ENCODE results near the gene HSD3B7. TPM values are rescaled to one million over a fixed set of nuclear protein-coding genes. Genes with fewer than 3 reads are reported as not detected.

Gene HSD3B7
- total RNA-seq, 2 experiments from 2014 or later: 1.6 to 2.2 TPM

DNA sequence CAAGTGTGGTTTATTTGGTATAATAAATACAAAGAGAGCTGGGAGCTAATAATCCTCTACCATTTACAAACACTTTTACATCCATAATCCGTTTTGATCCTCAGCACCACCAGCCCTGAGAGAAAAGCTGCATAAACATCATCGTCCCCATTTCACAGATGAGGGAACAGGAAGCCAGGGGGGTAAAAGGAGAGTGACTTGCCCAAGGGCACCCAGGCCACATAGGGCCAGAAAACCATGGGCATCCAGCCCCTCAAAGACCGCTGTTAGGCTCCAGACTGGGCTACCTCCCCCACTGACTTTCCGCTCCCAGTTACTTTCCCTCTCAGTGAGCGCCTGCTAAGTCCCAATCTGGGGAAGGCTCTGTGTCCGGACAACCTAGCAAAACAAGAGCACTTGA is 18.7 kb downstream of the HSD3B7 start:
- ATAC-seq: no peak
- Mint-ChIP-seq H3K4me3 (no peak overlapping the region), H3K9me3 (ENCODE audit: low read depth) (no peaks in the 10 kb centered on the region), H3K27me3 (no peaks in the 10 kb centered on the region), H3K4me1 (no peaks in the 10 kb centered on the region), H3K27ac (no peak overlapping the region), H3K36me3 (ENCODE audit: low read depth) (no peaks in the 10 kb centered on the region)
- ChIA-PET CTCF (no interaction called here), POLR2A (no interaction called here)
- intact Hi-C loops (cut with DNase I, micrococcal nuclease): no loop called here
- no peak for DNase-seq

DNA sequence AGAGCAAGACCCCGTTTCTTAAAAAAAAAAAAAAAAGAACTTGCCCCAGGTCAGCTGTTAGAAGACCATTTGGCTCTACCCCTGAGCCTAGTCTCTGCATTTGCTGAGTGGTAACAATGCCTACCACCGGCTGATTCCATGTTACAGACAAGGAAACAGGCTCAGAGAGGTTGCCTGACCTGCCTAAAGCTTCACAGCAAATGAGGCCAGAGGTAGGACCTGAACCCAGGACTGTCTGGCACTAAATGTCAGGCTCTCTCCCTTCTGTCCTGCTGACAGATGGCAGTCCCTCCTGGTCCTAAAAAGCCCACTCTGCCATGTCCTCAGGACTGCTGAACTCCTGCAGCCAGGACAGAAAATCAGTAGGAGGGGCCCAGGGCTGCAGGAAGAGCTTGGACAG is 19.7 kb downstream of the HSD3B7 start:
- intact Hi-C loops (cut with DNase I, micrococcal nuclease): no loop called here

DNA sequence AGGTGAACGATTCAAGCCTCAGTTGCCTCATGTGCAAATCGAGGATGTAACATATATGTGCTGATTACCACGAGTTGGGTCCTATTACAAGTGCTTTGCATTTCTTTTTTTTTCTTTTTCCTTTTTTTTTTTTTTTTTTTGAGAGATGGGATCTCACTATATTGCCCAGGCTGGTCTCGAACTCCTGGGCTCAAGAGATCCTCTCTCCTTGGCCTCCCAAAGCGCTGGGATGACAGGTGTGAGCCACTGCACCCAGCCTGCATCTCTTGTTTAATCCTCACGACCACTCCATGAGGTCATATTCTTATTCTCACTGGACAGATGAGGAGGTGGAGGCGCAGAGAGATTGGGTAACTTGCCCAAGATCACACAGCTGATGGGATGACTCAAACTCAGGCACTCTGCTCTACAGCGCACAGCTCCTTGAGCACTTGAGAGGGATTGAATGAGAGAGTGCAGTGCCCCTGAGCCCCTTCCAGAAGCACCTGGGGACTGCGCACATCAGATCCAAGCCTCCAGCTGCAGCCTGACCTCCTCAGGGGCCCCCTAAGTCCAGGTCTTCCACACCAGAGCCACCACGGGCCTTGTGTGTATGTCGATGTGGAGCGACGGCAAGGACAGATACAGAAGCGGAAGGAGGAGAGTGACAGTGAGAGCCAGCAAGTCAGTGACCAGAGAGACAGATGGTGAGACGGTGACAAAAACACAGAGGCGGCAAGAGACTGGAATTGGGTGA is 20.5 kb downstream of the HSD3B7 start:
- H3K27ac Mint-ChIP-seq: no peak overlapping the region
- no peaks in the 10 kb centered on the region for H3K36me3 Mint-ChIP-seq (ENCODE audit: low read depth)
- H3K27me3 Mint-ChIP-seq: no peaks in the 10 kb centered on the region
- ChIA-PET POLR2A (no interaction called here), CTCF (interaction anchor here (0.7 kb wide), 1 partner anchor 28 kb away, joined by 3 read pairs; the partner anchor contains the start of gene STX4)
- ATAC-seq: peak; percentile 34
- no peak for DNase-seq
- H3K4me1 Mint-ChIP-seq: peaks cover 6% of the 10 kb centered on the region
- H3K9me3 Mint-ChIP-seq (ENCODE audit: low read depth): no peaks in the 10 kb centered on the region
- H3K4me3 Mint-ChIP-seq: no peak overlapping the region
- intact Hi-C loops (cut with DNase I, micrococcal nuclease): no loop called here

More for the DNA sequence above, 19.7 kb downstream of the HSD3B7 start:
- no peaks in the 10 kb centered on the region for H3K27me3 Mint-ChIP-seq
- no peaks in the 10 kb centered on the region for H3K36me3 Mint-ChIP-seq (ENCODE audit: low read depth)
- ChIA-PET POLR2A (no interaction called here), CTCF (no interaction called here)
- H3K9me3 Mint-ChIP-seq (ENCODE audit: low read depth): no peaks in the 10 kb centered on the region
- H3K27ac Mint-ChIP-seq: no peak overlapping the region
- H3K4me1 Mint-ChIP-seq: peaks cover 1% of the 10 kb centered on the region
- no peak for DNase-seq
- no peak overlapping the region for H3K4me3 Mint-ChIP-seq
- no peak for ATAC-seq

DNA sequence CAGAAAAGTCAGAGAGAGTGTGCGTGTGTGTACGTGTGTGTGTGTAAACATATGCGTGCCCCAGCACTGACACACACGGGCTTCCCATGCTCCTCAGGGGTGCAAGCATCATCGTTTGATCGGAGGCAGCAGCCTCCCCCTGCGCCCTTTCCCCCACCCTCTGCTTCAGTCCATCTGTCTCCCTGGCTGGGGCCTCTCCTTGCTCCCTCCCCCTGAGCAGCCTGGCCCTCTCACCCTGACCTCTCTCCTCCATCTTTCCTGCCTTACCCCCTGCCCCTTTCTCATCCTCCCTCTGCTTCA is 21.0 kb downstream of the HSD3B7 start:
- Mint-ChIP-seq H3K4me3 (no peak overlapping the region), H3K36me3 (ENCODE audit: low read depth) (no peaks in the 10 kb centered on the region), H3K4me1 (peaks cover 9% of the 10 kb centered on the region), H3K27ac (no peak overlapping the region), H3K9me3 (ENCODE audit: low read depth) (no peaks in the 10 kb centered on the region), H3K27me3 (no peaks in the 10 kb centered on the region)
- ATAC-seq (no peak), DNase-seq (no peak)
- intact Hi-C loops (cut with DNase I, micrococcal nuclease): no loop called here
- ChIA-PET CTCF (interaction anchor here (0.7 to 1.0 kb wide), 2 partner anchors 21 to 28 kb away, joined by 3 to 4 read pairs; partner anchors contain the start of gene STX4), POLR2A (no interaction called here)

DNA sequence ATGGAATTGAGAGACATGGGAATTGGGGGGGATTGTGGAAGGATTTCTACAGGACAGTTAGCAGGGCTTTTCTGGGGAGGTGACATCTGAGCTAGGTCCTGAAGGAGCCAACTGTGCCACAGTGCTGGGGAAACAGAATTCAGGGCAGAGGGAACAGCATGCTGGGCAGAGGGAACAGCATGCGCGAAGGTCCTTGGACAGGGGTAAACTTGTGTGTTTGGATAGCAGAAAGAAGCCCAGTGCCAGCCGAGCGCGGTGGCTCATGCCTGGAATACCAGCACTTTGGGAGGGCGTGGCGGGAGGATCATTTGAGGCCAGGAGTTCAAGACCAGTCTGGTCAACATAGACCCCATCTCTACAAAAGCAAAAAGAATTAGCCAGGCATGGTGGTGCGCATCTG is 21.6 kb downstream of the HSD3B7 start:
- intact Hi-C loops (cut with DNase I, micrococcal nuclease): no loop called here
- Mint-ChIP-seq H3K9me3 (ENCODE audit: low read depth) (no peaks in the 10 kb centered on the region), H3K27ac (no peak overlapping the region), H3K27me3 (peaks cover 5% of the 10 kb centered on the region), H3K36me3 (ENCODE audit: low read depth) (no peaks in the 10 kb centered on the region), H3K4me3 (no peak overlapping the region), H3K4me1 (peaks cover 12% of the 10 kb centered on the region)
- DNase-seq: no peak
- ChIA-PET CTCF (interaction anchor here (1.0 kb wide), 1 partner anchor 21 kb away, joined by 4 read pairs; no protein-coding TSS in a partner anchor), POLR2A (no interaction called here)
- ATAC-seq: no peak

DNA sequence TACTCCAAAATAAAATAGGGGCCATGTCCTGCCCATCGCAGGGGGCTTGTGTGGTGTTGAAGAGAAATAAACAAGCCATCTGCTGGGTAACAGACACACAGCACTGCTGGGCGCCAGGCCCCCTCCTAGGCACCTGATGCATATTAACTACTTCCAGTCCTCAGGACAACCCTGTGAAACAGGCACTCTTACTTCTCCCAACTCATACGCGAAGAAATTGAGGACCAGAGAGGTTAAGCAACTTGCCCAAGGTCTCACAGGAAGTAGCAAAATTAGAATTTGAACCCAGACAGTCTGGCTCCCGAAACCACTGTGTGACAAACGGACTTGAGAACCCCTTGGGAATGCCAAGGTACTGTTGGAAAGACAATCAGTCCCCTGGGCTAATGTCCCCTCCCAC is 22.7 kb downstream of the HSD3B7 start:
- POLR2A ChIA-PET: no interaction called here
- no peak overlapping the region for H3K27ac Mint-ChIP-seq
- intact Hi-C loops (cut with DNase I, micrococcal nuclease): no loop called here
- no peaks in the 10 kb centered on the region for H3K9me3 Mint-ChIP-seq (ENCODE audit: low read depth)
- DNase-seq (no peak), ATAC-seq (no peak)
- peaks cover 12% of the 10 kb centered on the region for H3K4me1 Mint-ChIP-seq
- no peak overlapping the region for H3K4me3 Mint-ChIP-seq
- peaks cover 10% of the 10 kb centered on the region for H3K27me3 Mint-ChIP-seq
- H3K36me3 Mint-ChIP-seq (ENCODE audit: low read depth): no peaks in the 10 kb centered on the region
- CTCF ChIA-PET: no interaction called here

DNA sequence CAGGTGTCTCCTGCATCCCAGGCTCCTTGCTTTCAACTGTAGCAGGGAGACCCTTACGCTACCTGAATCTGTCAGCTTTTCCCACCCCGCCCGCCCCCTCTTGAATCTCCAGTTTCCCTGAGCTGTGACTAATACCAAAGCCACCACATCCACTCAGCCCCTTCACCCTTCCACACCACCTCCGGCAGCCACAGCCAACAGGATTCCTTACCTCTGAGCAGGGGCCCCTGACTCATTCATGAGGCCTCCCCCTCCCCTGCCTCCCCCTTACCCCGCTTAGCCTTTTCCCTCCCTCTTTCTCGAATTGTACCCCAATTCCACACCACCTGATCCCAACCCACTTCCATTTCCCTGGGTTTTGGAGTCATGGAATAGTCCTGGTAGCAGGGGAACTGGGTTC is 23.1 kb downstream of the HSD3B7 start:
- ChIA-PET CTCF (interaction anchor here (1.0 kb wide), 1 partner anchor 23 kb away, joined by 3 read pairs; the partner anchor contains the start of gene HSD3B7), POLR2A (no interaction called here)
- no peak for DNase-seq
- intact Hi-C loops (cut with DNase I, micrococcal nuclease): no loop called here
- H3K27me3 Mint-ChIP-seq: peaks cover 10% of the 10 kb centered on the region
- H3K4me3 Mint-ChIP-seq: no peak overlapping the region
- no peaks in the 10 kb centered on the region for H3K9me3 Mint-ChIP-seq (ENCODE audit: low read depth)
- H3K27ac Mint-ChIP-seq: no peak overlapping the region
- H3K36me3 Mint-ChIP-seq (ENCODE audit: low read depth): no peaks in the 10 kb centered on the region
- no peak for ATAC-seq
- H3K4me1 Mint-ChIP-seq: peaks cover 12% of the 10 kb centered on the region

DNA sequence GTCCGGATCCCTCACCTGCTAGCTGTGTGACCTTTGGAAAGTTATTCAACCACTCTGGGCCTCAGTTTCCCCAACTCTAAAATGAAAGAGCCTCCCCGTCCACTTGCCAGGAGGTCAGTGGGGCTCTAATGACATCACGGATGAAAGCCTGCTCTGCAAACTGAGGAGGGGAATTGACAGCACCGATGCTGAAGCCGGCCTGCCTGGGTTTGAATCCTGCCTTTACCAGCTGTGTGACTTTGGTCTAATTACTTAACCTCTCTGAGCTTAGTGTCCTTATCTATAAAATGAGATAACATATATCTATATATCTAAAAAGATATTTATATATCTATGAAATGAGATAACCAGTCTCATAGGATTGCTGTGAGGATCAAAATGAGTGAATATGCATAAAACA is 23.5 kb downstream of the HSD3B7 start:
- DNase-seq (no peak), ATAC-seq (no peak)
- Mint-ChIP-seq H3K27me3 (peaks cover 11% of the 10 kb centered on the region), H3K4me1 (peaks cover 12% of the 10 kb centered on the region), H3K9me3 (ENCODE audit: low read depth) (no peaks in the 10 kb centered on the region), H3K4me3 (no peak overlapping the region), H3K27ac (no peak overlapping the region), H3K36me3 (ENCODE audit: low read depth) (no peaks in the 10 kb centered on the region)
- POLR2A ChIA-PET: no interaction called here
- CTCF ChIA-PET: interaction anchor here (0.6 to 1.0 kb wide), 2 partner anchors 24 to 36 kb away, joined by 3 read pairs; partner anchors contain the start of gene HSD3B7
- intact Hi-C loops (cut with DNase I, micrococcal nuclease): no loop called here

DNA sequence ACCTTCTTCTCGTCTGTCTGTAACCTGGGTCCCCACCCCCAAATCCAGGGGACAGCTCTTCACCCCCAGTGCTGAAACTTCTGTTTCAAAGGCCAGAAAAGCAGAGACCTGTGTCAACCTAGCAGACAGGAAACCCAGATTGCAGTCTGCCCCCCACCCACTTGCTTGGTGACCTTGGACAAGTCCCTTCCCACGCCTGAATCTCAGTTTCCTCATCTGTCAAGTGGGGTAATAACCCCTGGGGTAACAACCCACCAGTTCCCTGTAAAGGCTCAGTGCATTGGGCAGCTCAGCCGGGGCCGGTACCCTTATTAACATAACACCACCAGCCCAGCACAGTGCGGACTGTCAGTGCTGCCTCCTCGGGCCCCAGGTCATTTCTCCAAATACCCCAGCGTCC is 24.1 kb downstream of the HSD3B7 start:
- Mint-ChIP-seq H3K27me3 (peaks cover 11% of the 10 kb centered on the region), H3K27ac (no peak overlapping the region), H3K4me1 (peaks cover 12% of the 10 kb centered on the region), H3K36me3 (ENCODE audit: low read depth) (no peaks in the 10 kb centered on the region), H3K9me3 (ENCODE audit: low read depth) (no peaks in the 10 kb centered on the region), H3K4me3 (no peak overlapping the region)
- intact Hi-C loops (cut with DNase I, micrococcal nuclease): no loop called here
- DNase-seq: no peak
- POLR2A ChIA-PET: no interaction called here
- CTCF ChIA-PET: interaction anchor here (0.6 to 1.0 kb wide), 2 partner anchors 24 to 35 kb away, joined by 3 read pairs; partner anchors contain the start of gene HSD3B7
- no peak for ATAC-seq

DNA sequence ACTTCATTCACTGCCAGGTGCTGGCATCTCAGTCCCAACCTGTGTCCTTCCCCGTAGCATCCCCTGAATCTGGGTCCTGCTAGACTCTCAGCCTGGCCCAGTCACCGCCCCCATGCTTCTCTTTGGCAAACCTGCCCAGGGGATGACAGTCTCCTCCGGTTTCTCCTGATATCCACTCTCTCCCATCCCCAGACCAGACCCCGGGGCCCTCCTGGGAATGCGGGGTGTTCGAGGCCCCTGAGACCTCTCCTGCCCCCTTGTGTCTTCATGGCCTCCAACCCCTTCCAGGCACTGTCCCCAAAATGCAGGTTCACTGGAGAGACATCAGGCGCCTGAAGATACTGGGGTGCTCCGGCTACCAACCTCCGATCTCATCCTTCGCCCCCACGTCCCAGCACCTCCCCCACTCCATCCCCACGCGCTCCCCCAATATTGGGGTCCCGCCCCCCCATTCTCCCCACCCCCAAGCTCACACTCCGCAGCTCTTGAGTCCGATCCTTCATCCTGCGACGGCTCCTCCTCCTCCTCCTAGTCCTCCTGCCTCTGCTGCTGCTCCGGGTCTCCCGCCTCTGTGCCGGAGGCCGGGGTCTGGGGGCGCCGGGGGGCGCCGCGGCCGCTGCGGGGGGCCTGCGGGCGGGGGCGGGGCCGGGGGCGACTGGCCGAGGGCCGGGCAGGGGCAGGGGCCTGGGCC is 25.0 kb downstream of the HSD3B7 start:
- H3K4me3 Mint-ChIP-seq: peak overlapping the region; percentile 49
- intact Hi-C loops (cut with DNase I, micrococcal nuclease): no loop called here
- ATAC-seq (peak; percentile 10), DNase-seq (no peak)
- H3K4me1 Mint-ChIP-seq: peaks cover 12% of the 10 kb centered on the region
- POLR2A ChIA-PET: interaction anchor here (0.7 kb wide), 1 partner anchor 64 kb away, joined by 3 read pairs; the partner anchor contains the start of genes ZNF646 and ZNF668
- CTCF ChIA-PET: no interaction called here
- H3K27ac Mint-ChIP-seq: peak overlapping the region; percentile 17
- peaks cover 11% of the 10 kb centered on the region for H3K27me3 Mint-ChIP-seq
- H3K36me3 Mint-ChIP-seq (ENCODE audit: low read depth): no peaks in the 10 kb centered on the region
- H3K9me3 Mint-ChIP-seq (ENCODE audit: low read depth): no peaks in the 10 kb centered on the region

DNA sequence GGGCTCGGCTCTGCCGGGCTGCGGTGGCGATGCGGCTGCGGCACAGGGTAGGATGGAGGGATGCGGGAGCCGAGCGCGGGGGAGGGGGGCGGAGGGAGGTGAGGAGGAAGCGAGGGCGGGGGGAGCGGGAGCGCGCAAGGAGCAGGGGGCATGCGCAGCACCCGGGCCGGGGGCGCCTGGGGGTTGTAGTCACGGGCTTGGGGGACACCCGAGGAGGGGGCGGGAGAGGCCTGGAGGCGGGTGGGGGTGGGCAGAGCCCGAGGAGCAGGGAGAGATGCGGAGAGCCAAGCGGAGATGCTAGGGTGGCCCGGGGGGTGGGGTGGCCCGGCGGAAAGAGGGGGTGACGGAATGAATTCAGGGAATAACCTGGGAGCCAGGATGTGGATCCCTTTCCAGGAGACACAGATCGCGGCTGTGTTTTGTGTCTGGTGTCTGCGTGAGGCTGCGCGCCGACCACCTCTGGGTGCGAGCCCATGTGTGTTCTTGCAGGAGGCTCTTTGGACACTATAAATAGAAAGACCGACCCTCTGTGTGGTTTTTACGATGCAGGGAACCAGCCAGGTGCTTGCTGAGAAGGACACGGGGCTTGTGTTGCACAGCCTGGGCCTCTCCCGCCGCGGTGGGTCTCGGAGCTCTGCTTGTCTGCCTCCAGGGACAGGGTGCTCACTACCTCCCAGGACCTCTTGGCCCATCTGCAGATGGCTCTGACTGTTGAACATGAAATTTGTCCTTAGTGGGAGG is 25.7 kb downstream of the HSD3B7 start, which contains the start of gene STX1B:
STX1B (minus strand) TSS at position 54 of the 741 bp plus-strand sequence. CDS start 242 bp downstream, outside the sequence.
- ChIA-PET POLR2A (no interaction called here), CTCF (no interaction called here)
- Mint-ChIP-seq H3K27me3 (peaks cover 11% of the 10 kb centered on the region), H3K4me3 (peak within 1 kb of the TSS; percentile 61), H3K36me3 (ENCODE audit: low read depth) (no peaks in the 10 kb centered on the region), H3K9me3 (ENCODE audit: low read depth) (no peaks in the 10 kb centered on the region), H3K4me1 (peaks cover 12% of the 10 kb centered on the region), H3K27ac (peak within 1 kb of the TSS; percentile 17)
- peak; percentile 75 for DNase-seq
- ATAC-seq: peak; percentile 59
- intact Hi-C loops (cut with DNase I, micrococcal nuclease): no loop called here
